NCI-H1694 (cell line): ENCODE measurements around the gene SH2D1B.
A peak's percentile ranks its signal among the peaks of the same experiment; 100 is the strongest.
"Not testable (repeated sequence)": the region's sequence is repeated elsewhere in the genome, so short reads cannot be mapped to it uniquely, and the experiment has no call there.

Experiments used
- DNase-seq: peaks from one replicate; lab custom pipeline; 2025; lab: John Stamatoyannopoulos, UW

The SH2D1B gene

GRCh38 chr1:162361349-162361748, 50.6 kb downstream of the SH2D1B start:
- peak; percentile 1 for DNase-seq

- DNase-seq: no peak
Measured at GRCh38 chr1:162360874-162361260, 51.1 kb downstream of the SH2D1B start.

- no peak for DNase-seq
Measured at GRCh38 chr1:162360237-162360873, 51.6 kb downstream of the SH2D1B start.

GRCh38 chr1:162359523-162360236, 52.3 kb downstream of the SH2D1B start:
- no peak for DNase-seq

- DNase-seq: no peak
Measured at GRCh38 chr1:162358928-162359327, 53.0 kb downstream of the SH2D1B start.

- DNase-seq: peak; percentile 21
Measured at GRCh38 chr1:162357681-162358266, 54.2 kb downstream of the SH2D1B start.

- no peak for DNase-seq
Measured at GRCh38 chr1:162353702-162354101, 58.2 kb downstream of the SH2D1B start.

GRCh38 chr1:162353078-162353477, 58.9 kb downstream of the SH2D1B start:
- no peak for DNase-seq

GRCh38 chr1:162351874-162352273, 60.1 kb downstream of the SH2D1B start:
- DNase-seq: not testable (repeated sequence)

GRCh38 chr1:162351246-162351842, 60.6 kb downstream of the SH2D1B start:
- DNase-seq: no peak

GRCh38 chr1:162349635-162350330, 62.2 kb downstream of the SH2D1B start:
- no peak for DNase-seq

- no peak for DNase-seq
Measured at GRCh38 chr1:162347281-162347680, 64.7 kb downstream of the SH2D1B start.
